GM21717 (cell line): ENCODE data around the gene INF2.

Source experiments
- ATAC-seq: cut with Tn5 transposase; IDR thresholded peaks from one replicate; pipeline ENCODE4 v1.9.1; 2021; ENCODE audit warnings: mild to moderate bottlenecking, moderate library complexity; ENCODE audit not compliant: unreplicated experiment

INF2 gene

DNA sequence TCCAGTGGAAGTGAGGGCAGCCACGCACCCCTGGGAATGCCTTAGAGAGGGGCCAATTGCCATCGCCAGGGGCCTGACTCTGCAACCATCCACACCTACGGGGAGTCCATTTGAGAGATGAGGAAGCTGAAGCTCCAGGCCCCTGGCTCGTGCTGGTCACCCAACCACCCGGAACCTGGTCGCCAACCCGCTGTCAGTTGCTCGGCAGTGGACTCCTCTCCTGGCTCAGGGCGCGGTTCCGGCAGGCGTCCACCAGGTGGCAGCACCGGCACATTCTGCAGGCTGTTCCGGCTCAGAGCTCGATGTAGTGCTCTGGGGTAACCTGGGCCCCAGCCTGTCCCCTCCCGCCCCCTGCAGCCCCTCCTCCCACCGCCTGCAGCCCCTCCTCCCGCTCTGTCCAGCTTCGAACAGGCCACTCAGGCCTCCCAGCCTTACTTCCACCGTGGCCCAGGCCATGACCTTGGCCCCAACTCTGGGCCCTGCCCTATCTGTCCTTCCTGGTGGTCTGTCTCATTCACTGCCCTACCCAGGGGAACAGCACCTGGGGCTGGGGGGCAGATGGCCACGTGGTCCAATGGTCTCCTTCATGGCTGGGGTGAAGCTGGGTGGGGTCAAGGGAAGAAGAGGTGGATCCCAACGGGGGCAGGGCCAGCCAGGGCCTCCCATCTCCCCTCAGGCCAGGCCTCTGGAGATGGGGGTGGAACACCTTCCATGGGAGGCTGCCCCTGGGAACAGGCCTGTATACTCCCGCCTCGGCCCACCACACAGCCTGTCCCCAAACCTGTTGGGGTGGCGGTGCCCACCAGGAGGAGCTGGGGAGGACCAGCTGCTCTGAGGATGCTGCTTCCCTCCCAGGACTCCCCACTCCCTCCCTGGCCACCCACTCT is 79.3 kb downstream of the INF2 start:
- no peak for ATAC-seq

DNA sequence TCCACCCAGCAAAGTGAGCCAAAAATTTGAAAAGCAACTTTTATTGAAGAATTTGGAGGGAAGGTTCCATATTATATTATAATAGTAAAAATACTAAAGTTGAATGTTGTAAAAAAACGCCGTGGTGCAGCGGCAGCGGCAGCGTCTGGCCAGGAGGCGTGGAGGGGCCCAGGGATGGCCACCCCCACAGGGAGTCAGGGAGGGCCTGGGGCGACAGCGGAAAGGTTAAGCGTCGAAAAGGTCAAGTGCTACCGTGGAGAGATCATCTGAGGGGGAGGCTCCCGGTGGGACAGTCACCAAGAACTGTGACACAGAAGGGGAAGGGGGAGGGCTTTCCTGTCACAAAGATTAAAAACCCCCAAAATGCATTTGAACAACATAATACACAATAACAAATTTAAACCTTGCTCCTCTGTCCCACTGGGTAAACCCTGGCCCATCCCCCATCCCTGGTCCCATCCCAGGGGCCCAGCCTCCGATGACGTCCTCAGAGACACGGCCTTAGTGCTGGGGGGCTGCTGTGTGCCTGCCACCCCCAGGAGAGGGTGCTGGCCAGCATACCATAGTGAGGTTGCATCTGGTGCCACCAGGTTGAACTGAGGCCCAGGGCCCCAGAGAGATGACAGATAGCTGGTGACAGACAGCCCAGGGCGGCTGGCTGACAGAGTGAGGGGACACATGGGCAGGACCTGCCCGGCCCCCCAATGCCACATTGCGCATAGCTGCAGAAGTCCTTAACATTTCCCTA is 80.1 kb downstream of the INF2 start:
- no peak for ATAC-seq

DNA sequence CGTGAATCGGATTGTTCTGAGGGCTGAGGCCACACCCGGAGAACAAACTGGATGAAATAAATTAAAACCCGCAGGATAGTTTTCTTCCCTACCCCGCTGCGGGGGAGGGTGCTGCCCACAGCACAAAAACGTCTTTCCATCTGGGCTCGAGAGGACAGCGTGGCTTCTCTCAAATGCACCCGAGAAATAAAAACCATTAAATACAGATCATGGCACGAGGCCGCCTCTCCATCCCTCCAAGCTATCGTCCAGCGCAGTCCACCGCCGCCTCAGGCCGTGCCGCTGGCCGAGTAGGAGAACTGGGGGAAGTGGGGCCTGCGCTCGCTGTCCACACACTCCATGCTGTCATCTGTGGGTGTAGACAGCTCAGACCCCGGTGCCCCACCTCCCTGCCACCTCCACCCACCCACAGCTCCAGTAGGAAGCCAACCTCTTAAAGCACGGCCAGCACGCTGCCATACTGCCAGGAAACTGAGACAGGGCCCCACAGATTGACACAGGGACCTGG is 80.7 kb downstream of the INF2 start:
- no peak for ATAC-seq

DNA sequence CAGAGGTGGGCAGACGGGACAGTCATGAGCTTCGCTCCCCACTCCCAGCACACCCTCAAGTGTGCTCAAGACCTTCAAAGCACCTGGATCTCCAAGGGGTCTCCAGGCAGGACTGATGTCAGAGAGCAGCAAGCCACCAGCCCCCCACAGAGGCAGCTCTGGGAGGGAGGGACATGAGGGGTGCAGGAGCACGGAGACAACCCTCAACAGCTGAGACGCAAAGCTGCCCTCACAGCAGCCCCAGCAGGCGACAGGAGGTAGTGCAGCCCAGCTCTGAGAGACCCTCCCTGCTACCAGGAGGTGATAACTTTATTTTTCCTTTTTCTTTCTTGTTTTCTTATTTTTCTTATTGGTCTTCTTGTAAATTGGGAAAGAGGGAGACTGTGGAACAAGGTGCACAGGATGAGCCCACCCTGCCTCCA is 81.4 kb downstream of the INF2 start:
- ATAC-seq, result no peak

DNA sequence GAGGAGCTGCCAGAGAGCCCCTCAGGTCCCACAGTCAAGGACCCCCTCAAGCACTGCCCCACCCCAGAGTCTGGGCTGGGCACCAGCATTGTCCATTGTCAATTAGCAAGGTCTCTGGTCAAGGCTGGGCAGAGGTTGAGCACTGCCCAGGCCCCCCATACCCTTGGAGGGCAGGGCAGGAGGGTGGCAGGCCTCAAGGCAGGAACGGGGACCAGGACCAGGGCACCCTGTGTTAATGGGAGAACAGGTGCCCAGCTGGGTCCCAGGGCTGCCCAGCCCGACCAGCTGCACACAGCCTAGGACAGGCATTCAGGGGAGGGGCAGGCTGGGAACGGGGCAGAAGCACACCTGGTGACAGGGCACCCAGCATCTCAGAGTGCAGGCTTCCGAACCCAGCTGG is 82.0 kb downstream of the INF2 start:
- ATAC-seq, result no peak
